PC-3 (cell line): ENCODE measurements around the gene TIPRL. TPM values are rescaled to one million over a fixed set of nuclear protein-coding genes. Genes with fewer than 3 reads are reported as not detected.
A peak's percentile ranks its signal among the peaks of the same experiment; 100 is the strongest.

Experiments
- ATAC-seq: fragments of 200-7000 bp; cut with Tn5 transposase; 2 replicates; pipeline ENCODE4 v1.9.1; 2020; ENCODE audit warnings: mild to moderate bottlenecking, moderate library complexity
- BruUV-seq: library from RNA; stranded (reverse); fragments of 400-500 nt; replicated peaks from 2 replicates; lab custom pipeline; 2021; lab: Mats Ljungman, UMichigan
- CTCF ChIA-PET: fragments of 300-600 bp; sonication (Branson Sonifier 250); formaldehyde crosslinking; loops from one replicate; lab custom pipeline; 2022; ENCODE audit warnings: antibody characterized with exemption; lab: Charles Lee
- POLR2A ChIA-PET: fragments of 300-600 bp; sonication (Branson Sonifier 250); formaldehyde crosslinking; loops from one replicate; lab custom pipeline; 2022; ENCODE audit warnings: antibody characterized with exemption; ENCODE audit not compliant: unreplicated experiment; lab: Charles Lee
- DNase-seq: peaks from one replicate; pipeline ENCODE4 v3.0.0-alpha.2; 2015
- H2AFZ ChIP-seq: fragments of 300-600 bp; sonication (generic); 2 replicates; pipeline ENCODE4 v1.6.0; 2016; ENCODE audit warnings: antibody characterized with exemption, low read length
- H3F3A ChIP-seq: fragments of 300-600 bp; sonication (generic); one replicate; pipeline ENCODE4 v1.6.0; 2017; ENCODE audit warnings: antibody characterized with exemption, low read length, control low read depth, mild to moderate bottlenecking; ENCODE audit not compliant: unreplicated experiment
- H3K27ac ChIP-seq: fragments of 300-600 bp; sonication (generic); 2 replicates; pipeline ENCODE4 v1.5.1; 2016; ENCODE audit warnings: mild to moderate bottlenecking, low read length
- H3K27me3 ChIP-seq: fragments of 300-600 bp; sonication (generic); 2 replicates; pipeline ENCODE4 v1.6.1; 2016; ENCODE audit warnings: low read length, mixed read lengths
- H3K36me3 ChIP-seq: fragments of 300-600 bp; sonication (generic); 2 replicates; pipeline ENCODE4 v1.6.1; 2016; ENCODE audit warnings: low read depth, mixed run types, low read length, mixed read lengths
- H3K4me1 ChIP-seq: fragments of 300-600 bp; sonication (generic); 2 replicates; pipeline ENCODE4 v1.5.1; 2016; ENCODE audit warnings: low read length; ENCODE audit not compliant: insufficient read depth
- H3K4me2 ChIP-seq: fragments of 300-600 bp; sonication (generic); 2 replicates; pipeline ENCODE4 v1.6.0; 2016; ENCODE audit warnings: low read length
- H3K4me3 ChIP-seq: fragments of 300-600 bp; sonication (generic); 2 replicates; pipeline ENCODE4 v1.5.1; 2016; ENCODE audit warnings: mild to moderate bottlenecking, low read length, mixed read lengths
- H3K79me2 ChIP-seq: fragments of 300-600 bp; sonication (generic); 2 replicates; pipeline ENCODE4 v1.6.1; 2017; ENCODE audit warnings: low read length, mixed read lengths
- H3K9ac ChIP-seq: fragments of 300-600 bp; sonication (generic); 2 replicates; pipeline ENCODE4 v1.6.0; 2016; ENCODE audit warnings: mild to moderate bottlenecking, low read length
- H3K9me2 ChIP-seq: fragments of 300-600 bp; sonication (generic); replicated peaks from 2 replicates; pipeline ENCODE4 v1.6.1; 2016; ENCODE audit warnings: mixed run types, low read length, mixed read lengths
- H3K9me3 ChIP-seq: fragments of 300-600 bp; sonication (generic); 2 replicates; pipeline ENCODE4 v1.6.1; 2016; ENCODE audit warnings: low read length, mixed read lengths
- H4K20me1 ChIP-seq: fragments of 300-600 bp; sonication (generic); 2 replicates; pipeline ENCODE4 v1.6.1; 2016; ENCODE audit warnings: low read length, mixed read lengths
- CTCF ChIP-seq: fragments of 300-600 bp; sonication (generic); conservative IDR thresholded peaks from 2 replicates; pipeline ENCODE4 v1.5.1; 2017; ENCODE audit warnings: antibody characterized with exemption, low read depth, mild to moderate bottlenecking, low read length
- EZH2 ChIP-seq: fragments of 300-600 bp; sonication (generic); IDR thresholded peaks from one replicate; pipeline ENCODE4 v1.6.1; 2017; ENCODE audit warnings: antibody characterized with exemption, mild to moderate bottlenecking, low read length; ENCODE audit not compliant: unreplicated experiment
- EZH2phosphoT487 ChIP-seq: fragments of 300-600 bp; sonication (generic); IDR thresholded peaks from 2 replicates; pipeline ENCODE4 v1.6.1; 2018; ENCODE audit warnings: mild to moderate bottlenecking, antibody characterized with exemption, low read length, borderline replicate concordance
- intact Hi-C: fragments of 100-400 bp; cut with micrococcal nuclease; formaldehyde crosslinking; loops from 2 replicates; pipeline ENCODE4 v1.9.0; 2023
- total RNA-seq: library from RNA; depleted of rRNA; stranded (reverse); fragments of >200 nt; gene quantifications from 2 replicates; pipeline ENCODE4 v1.2.3, GENCODE V29; 2014

The TIPRL gene
- total RNA-seq, 1 experiment from 2014 or later: 50.1 TPM

GRCh38 chr1:168135921-168136708 is 42.6 kb upstream of the TIPRL start:
- TF ChIP-seq CTCF: 0 out of 2 replicates have a peak, but pooled peaks have one; percentile 21
- TF ChIP-seq EZH2phosphoT487: no peak
- H3K27ac ChIP-seq: no peak overlapping the region
- no peaks in the 10 kb centered on the region for H3K27me3 ChIP-seq
- no peaks in the 10 kb centered on the region for H3K79me2 ChIP-seq
- ATAC-seq (peak; percentile 39), DNase-seq (peak; percentile 44)
- H4K20me1 ChIP-seq: no peaks in the 10 kb centered on the region
- H3K4me1 ChIP-seq: peaks cover 25% of the 10 kb centered on the region
- peak overlapping the region; percentile 94 for H3K4me2 ChIP-seq
- peak overlapping the region; percentile 52 for H3K9ac ChIP-seq
- BruUV-seq: no TSS peak
- H3K9me3 ChIP-seq: no peaks in the 10 kb centered on the region
- ChIA-PET POLR2A (no interaction called here), CTCF (no interaction called here)
- H3K9me2 ChIP-seq: no peaks in the 10 kb centered on the region
- H3K36me3 ChIP-seq: no peaks in the 10 kb centered on the region
- peak overlapping the region; percentile 93 for H2AFZ ChIP-seq
- intact Hi-C loops: no loop called here
- no peaks in the 10 kb centered on the region for H3F3A ChIP-seq
- H3K4me3 ChIP-seq: peak overlapping the region; percentile 81

GRCh38 chr1:168136709-168137514 is 41.9 kb upstream of the TIPRL start, which contains the start of gene GPR161:
GPR161 (minus strand) TSS chr1:168136930; CDS start chr1:168104850, 32,080 bp downstream.
- DNase-seq (peak; percentile 64), ATAC-seq (peak; percentile 61)
- H3K27ac ChIP-seq: 0 out of 2 replicates have a peak within 1 kb of the TSS, but pooled peaks have one; percentile 5
- H3K79me2 ChIP-seq: no peaks in the 10 kb centered on the region
- ChIA-PET POLR2A (no interaction called here), CTCF (no interaction called here)
- no peaks in the 10 kb centered on the region for H3F3A ChIP-seq
- peak within 1 kb of the TSS; percentile 94 for H3K4me2 ChIP-seq
- H3K4me1 ChIP-seq: peaks cover 25% of the 10 kb centered on the region
- no peak for TF ChIP-seq EZH2
- BruUV-seq: no TSS peak
- peak within 1 kb of the TSS; percentile 93 for H2AFZ ChIP-seq
- H3K9ac ChIP-seq: peak within 1 kb of the TSS; percentile 52
- no peaks in the 10 kb centered on the region for H3K27me3 ChIP-seq
- H3K36me3 ChIP-seq: no peaks in the 10 kb centered on the region
- no peaks in the 10 kb centered on the region for H3K9me3 ChIP-seq
- no peaks in the 10 kb centered on the region for H3K9me2 ChIP-seq
- no peaks in the 10 kb centered on the region for H4K20me1 ChIP-seq
- H3K4me3 ChIP-seq: peak within 1 kb of the TSS; percentile 81
- intact Hi-C loops: loop anchor here (1.0 kb wide), 1 partner anchor 41 kb away; the partner anchor contains the start of gene TIPRL

DNA sequence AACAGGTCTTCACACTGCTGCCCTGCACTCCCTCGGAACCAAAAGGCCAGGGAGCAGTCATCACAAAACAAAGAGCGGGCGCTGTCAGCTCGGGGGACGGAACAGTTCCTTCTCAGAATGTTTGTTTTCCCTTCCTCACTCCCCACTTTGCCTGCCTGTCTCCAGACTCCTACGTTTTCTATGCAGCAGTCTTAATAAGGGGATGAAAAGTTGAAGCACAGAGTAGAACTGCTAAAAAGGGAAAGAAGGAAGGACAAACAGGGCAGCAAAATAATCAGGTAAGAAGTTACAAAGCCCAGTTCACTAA is 41.3 kb upstream of the TIPRL start:
- Histone ChIP-seq H3K4me2 (peak overlapping the region; percentile 83), H3K4me1 (peaks cover 25% of the 10 kb centered on the region), H3K27ac (no peak overlapping the region), H2AFZ (peak overlapping the region; percentile 91), H4K20me1 (no peaks in the 10 kb centered on the region), H3K9ac (peak overlapping the region; percentile 27), H3K9me3 (no peaks in the 10 kb centered on the region), H3K9me2 (no peaks in the 10 kb centered on the region), H3K36me3 (no peaks in the 10 kb centered on the region), H3F3A (no peaks in the 10 kb centered on the region), H3K27me3 (no peaks in the 10 kb centered on the region), H3K4me3 (peak overlapping the region; percentile 74), H3K79me2 (no peaks in the 10 kb centered on the region)
- TF ChIP-seq EZH2phosphoT487: no peak
- no peak for TF ChIP-seq EZH2
- TF ChIP-seq CTCF: no peak
- ChIA-PET CTCF (no interaction called here), POLR2A (no interaction called here)
- BruUV-seq: no TSS peak
- peak; percentile 42; the same call in 1 of the 2 replicates for ATAC-seq
- no peak for DNase-seq
- intact Hi-C loops: loop anchor here (1.0 kb wide), 1 partner anchor 41 kb away; the partner anchor contains the start of gene TIPRL
